ENCODE results near the gene CYB5D1. TPM values are rescaled to one million over a fixed set of nuclear protein-coding genes. Genes with fewer than 3 reads are reported as not detected.
A peak's percentile ranks its signal among the peaks of the same experiment; 100 is the strongest.
"Not testable (repeated sequence)": the region's sequence is repeated elsewhere in the genome, so short reads cannot be mapped to it uniquely, and the experiment has no call there.

CYB5D1 gene, protein sequence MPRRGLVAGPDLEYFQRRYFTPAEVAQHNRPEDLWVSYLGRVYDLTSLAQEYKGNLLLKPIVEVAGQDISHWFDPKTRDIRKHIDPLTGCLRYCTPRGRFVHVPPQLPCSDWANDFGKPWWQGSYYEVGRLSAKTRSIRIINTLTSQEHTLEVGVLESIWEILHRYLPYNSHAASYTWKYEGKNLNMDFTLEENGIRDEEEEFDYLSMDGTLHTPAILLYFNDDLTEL
- 10 to 100 TPM in 1 of 4 donors, 1 to 10 TPM in 3; 9.0 to 33.5 (median 9.3) TPM for total RNA-seq

GRCh38 chr17:7857713-7858521, at the start of gene CYB5D1:
Gene CYB5D1, plus strand, starts transcription at chr17:7858003. Its CDS starts 132 bp downstream, at chr17:7858135.
- ATAC-seq (ENCODE audit: low FRiP score) (peak; percentile 44), DNase-seq (ENCODE audit: low spot score) (peak; percentile 83)
- TF ChIP-seq CTCF (IDR thresholded peaks at IDR 0.05) = no peak

DNA sequence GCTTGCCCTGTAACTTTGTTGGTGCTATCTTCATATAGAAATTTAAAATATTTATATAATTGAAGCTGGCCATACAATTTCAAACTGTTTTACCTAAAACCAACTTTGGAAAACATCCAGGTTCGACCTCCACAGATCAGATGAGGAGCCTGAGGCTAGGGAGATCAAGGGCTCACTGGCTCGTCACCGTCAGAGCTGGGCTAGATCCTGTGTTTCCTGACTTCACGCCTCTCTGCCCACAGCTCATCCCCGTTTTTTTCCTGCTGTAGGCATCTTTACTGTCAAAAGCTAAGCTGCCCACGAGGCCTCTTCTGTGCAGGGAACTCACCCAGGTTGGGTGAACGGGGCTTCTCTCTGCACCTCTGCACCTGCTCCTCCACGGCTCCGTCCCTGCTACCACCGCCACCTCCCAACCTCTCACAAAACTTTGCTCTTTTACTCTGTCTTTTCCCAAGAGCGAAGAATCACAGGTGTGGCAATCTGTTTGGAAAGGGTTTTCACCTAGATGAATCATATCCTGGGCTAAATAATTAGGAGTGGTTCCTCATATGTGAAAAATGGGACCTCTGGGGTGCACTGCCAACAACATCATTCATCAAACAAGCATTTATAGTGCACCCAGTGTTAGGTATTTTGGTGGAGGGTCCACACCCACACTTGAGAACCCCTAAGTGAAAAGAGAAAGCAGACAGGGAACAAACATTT, 48.6 kb upstream of the CYB5D1 start:
- DNase-seq (ENCODE audit: low spot score) = no peak

GRCh38 chr17:7809791-7810343, 47.9 kb upstream of the CYB5D1 start:
- ATAC-seq (ENCODE audit: low FRiP score); DNase-seq (ENCODE audit: low spot score): not testable (repeated sequence)

More for the DNA sequence above, 48.6 kb upstream of the CYB5D1 start:
- no peak for ATAC-seq (ENCODE audit: low FRiP score)
- TF ChIP-seq CTCF (IDR thresholded peaks at IDR 0.05) = no peak

DNA sequence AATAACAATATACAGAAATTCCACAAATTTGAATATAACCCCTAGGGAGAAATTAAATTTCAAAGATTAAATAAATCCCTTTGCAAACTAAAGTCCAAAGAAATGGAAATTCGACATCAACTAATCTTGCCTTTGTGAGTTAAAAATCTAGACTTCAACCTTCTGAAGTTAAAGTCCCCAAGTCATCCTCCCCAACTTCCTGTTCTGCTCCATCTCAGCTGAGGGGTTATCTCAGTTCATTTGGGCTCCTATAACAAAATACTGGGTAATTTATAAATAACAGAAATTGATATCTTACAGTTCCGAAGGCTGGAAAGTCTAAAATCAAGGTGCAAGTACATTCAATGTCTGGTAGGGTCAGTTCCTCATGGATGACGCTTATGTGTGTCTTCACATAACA, 46.6 kb upstream of the CYB5D1 start:
- no peak for TF ChIP-seq CTCF (IDR thresholded peaks at IDR 0.05)
- no peak for DNase-seq (ENCODE audit: low spot score)
- ATAC-seq (ENCODE audit: low FRiP score) = no peak

- no peak for TF ChIP-seq CTCF (IDR thresholded peaks at IDR 0.05)
- no peak for ATAC-seq (ENCODE audit: low FRiP score)
- DNase-seq (ENCODE audit: low spot score) = no peak
Observed at GRCh38 chr17:7814969-7815368, 42.8 kb upstream of the CYB5D1 start.

GRCh38 chr17:7816926-7817642, 40.7 kb upstream of the CYB5D1 start:
- ATAC-seq (ENCODE audit: low FRiP score) = no peak
- DNase-seq (ENCODE audit: low spot score) = no peak

More at GRCh38 chr17:7816926-7817642, 40.7 kb upstream of the CYB5D1 start:
- no peak for TF ChIP-seq CTCF (IDR thresholded peaks at IDR 0.05)
